Immature natural killer cell (primary cell): ENCODE measurements around the gene C3orf22. TPM values are rescaled to one million over a fixed set of nuclear protein-coding genes. Genes with fewer than 3 reads are reported as not detected.

ENCODE experiments used
- DNase-seq, 3 donors: peaks; one replicate each; pipeline ENCODE4 v3.0.0; 2022; ENCODE audit warnings: mixed read lengths in 1 of 3
- H3K27ac Mint-ChIP-seq, 6 donors: one replicate each; pipeline ENCODE4 v1.8.0; 2020; ENCODE audit warnings: mixed read lengths in 6 of 6, mild to moderate bottlenecking in 5 of 6, inconsistent platforms in 4 of 6, moderate library complexity in 3 of 6
- H3K27me3 Mint-ChIP-seq, 3 donors: one replicate each; pipeline ENCODE4 v1.8.0; 2020 to 2021; ENCODE audit warnings: low read depth in 3 of 3, mild to moderate bottlenecking in 3 of 3, mixed read lengths in 3 of 3, moderate library complexity in 3 of 3, inconsistent platforms in 1 of 3
- H3K36me3 Mint-ChIP-seq, 3 donors: one replicate each; pipeline ENCODE4 v1.8.0; 2020; ENCODE audit warnings: mixed read lengths in 3 of 3, inconsistent platforms in 2 of 3, mild to moderate bottlenecking in 2 of 3
- H3K4me1 Mint-ChIP-seq, 2 donors: one replicate each; pipeline ENCODE4 v1.8.0; 2020; ENCODE audit warnings: inconsistent platforms in 2 of 2, mild to moderate bottlenecking in 2 of 2, mixed read lengths in 2 of 2, moderate library complexity in 1 of 2
- H3K4me3 Mint-ChIP-seq, 5 donors: one replicate each; pipeline ENCODE4 v1.8.0; 2020; ENCODE audit warnings: mild to moderate bottlenecking in 5 of 5, mixed read lengths in 5 of 5, inconsistent platforms in 3 of 5, moderate library complexity in 3 of 5
- H3K9me3 Mint-ChIP-seq, 6 donors: one replicate each; pipeline ENCODE4 v1.8.0; 2020; ENCODE audit warnings: mild to moderate bottlenecking in 6 of 6, mixed read lengths in 6 of 6, inconsistent platforms in 4 of 6, moderate library complexity in 3 of 6
- polyA plus RNA-seq, 3 donors: library from polyadenylated mRNA; unstranded; fragments of 300-500 nt; fragmentation: Illumina TruSeq; gene quantifications; one replicate each; pipeline ENCODE4 v1.2.3, GENCODE V29; 2021

C3orf22 gene
- polyA plus RNA-seq, 3 donors from 2014 or later: not detected

DNA sequence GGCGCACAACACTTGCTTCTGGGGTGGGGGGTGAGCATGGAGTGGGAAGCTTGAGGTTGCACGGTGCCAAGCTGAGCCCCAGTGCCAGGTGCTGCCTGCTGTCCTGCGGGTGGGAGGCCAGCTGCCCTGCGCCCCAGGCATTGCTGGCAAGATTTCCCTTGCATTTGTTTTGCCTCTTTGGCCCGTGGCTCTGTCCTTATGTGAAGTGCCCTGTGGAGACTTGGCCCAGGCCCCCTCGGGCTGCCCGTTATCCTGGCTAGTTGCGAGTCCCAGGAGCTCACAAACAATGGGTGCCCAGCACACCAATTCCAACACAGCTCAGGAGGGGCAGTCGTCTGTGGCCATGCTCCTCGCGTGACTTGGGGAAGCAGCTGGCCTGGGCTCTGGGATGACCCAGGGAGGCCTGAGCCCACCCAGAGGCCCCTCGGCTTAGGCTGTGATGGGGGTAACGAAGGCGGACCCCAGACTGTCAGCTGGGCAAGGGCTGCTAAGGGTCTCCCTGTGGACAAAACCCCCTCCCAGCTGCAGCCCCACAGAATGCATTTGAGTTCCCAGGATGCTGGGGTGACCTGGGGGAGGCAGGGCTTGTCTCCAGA lies 5.9 kb downstream of the C3orf22 start:
- peaks cover 0 to 3% (median 0%) of the 10 kb centered on the region in 3 donors for H3K27me3 Mint-ChIP-seq
- H3K27ac Mint-ChIP-seq: no peak overlapping the region
- no peaks in the 10 kb centered on the region for H3K4me1 Mint-ChIP-seq
- H3K9me3 Mint-ChIP-seq: no peaks in the 10 kb centered on the region
- no peak for DNase-seq
- no peak overlapping the region for H3K4me3 Mint-ChIP-seq
- H3K36me3 Mint-ChIP-seq: no peaks in the 10 kb centered on the region

DNA sequence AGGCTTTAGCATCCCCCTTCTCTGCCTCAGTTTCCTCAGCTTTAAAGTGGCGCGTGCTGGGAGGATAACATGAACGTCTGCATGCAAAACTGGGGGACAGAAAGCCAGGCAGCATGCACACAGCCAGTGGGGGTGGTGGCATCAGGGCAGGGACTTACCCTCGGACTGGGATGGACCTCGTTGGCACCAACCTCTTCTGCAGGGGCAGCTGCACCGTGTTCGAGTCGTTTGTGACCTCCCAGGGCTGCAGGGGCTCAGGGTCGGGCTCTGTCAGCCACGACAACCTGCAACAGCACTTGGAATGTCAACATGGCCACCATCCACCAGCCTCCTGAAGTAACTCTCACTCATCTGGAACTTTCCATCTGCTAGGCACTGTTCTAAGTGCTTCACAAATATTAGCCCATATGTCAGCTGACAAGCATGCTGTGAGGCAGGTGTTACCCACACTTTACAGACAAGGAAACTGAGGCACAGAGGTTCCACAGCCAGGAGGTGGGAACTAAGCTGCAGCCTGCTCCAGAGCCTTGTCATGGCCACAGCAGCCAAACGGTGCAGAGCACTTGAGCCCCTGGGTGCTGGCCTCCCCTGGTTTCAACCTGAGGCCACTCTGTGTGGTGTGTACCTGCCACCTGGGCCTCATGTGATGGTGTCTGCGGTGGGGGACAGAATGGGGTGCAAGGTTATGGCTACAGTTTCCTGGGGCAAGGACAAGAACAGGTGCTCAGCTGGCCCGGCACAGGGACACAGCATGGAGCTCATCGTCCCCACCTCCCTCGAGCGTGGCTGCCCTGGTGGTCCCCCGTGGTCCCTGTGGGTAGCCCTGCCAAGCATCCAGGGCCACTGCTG lies 6.7 kb downstream of the C3orf22 start:
- H3K27me3 Mint-ChIP-seq: peaks cover 0 to 3% (median 2%) of the 10 kb centered on the region in 3 donors

DNA sequence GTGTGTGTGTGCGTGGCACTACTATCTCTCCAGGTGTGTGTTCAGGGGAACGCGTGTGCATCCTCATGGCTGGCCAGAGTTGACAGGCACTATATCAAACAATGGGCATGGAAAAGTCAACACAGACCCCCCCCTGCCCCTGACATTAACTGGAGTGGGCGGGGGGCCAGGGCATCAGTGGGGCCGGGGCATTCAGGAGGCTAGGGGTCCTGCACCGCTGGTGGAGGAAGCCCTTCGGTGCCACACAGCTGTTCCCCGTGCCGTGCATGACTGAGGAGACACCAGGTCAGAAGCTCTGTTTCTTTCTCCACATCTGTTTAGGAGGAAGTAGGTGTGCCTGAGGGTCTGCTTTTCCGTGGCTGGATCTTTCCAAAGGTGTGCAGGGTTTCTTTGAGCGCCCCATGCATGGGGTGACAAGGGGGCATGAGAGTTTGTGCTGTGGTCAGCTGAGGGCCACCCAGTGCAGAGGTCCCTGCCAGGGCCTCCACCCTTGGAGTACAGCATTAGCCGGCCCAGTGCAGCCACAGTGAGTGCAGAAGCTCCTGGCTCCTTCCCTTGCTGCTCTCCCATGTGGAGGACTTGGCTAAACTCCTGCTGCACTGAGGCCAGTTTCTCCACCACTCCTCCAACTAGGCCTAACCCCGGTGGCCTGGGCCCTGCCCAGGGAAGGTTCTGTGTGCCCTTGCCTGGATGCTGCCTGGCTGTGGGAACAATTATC lies 7.5 kb downstream of the C3orf22 start:
- Mint-ChIP-seq H3K4me3 (no peak overlapping the region), H3K36me3 (no peaks in the 10 kb centered on the region), H3K4me1 (no peaks in the 10 kb centered on the region), H3K27me3 (peaks cover 0 to 3% (median 2%) of the 10 kb centered on the region in 3 donors), H3K27ac (no peak overlapping the region), H3K9me3 (no peaks in the 10 kb centered on the region)
- DNase-seq: no peak

More for the DNA sequence above, 6.7 kb downstream of the C3orf22 start:
- H3K4me3 Mint-ChIP-seq: no peak overlapping the region
- no peaks in the 10 kb centered on the region for H3K9me3 Mint-ChIP-seq
- no peak overlapping the region for H3K27ac Mint-ChIP-seq
- no peaks in the 10 kb centered on the region for H3K36me3 Mint-ChIP-seq
- H3K4me1 Mint-ChIP-seq: no peaks in the 10 kb centered on the region
- DNase-seq: no peak

DNA sequence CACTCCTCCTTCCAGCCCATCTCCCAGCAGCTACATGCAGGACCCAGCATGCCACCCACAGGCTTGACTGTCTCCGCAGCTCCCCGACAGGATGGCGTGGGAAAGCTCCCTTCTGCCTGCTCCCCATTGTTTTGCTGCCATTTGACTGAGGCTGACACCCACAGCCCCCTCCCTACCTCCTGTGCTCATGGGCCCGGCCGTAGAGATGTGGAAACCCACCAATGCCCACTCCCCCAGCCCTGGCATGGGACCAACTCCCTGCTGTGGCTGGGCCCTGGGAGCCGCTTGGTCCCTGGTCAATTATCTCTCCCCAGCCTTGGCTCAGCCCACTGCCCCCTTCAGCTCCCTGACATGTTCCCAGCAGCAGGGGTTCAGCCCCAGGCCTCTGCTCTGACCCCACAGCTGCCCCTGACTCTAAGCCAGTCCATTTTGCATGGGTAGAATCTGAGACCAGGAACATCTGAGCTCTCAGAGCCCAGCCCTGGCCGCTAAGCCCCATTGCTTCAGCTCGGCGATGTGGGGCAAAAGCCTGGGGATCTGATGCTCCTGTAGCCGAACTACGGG lies 8.2 kb downstream of the C3orf22 start:
- Mint-ChIP-seq H3K36me3 (no peaks in the 10 kb centered on the region), H3K4me1 (no peaks in the 10 kb centered on the region), H3K9me3 (no peaks in the 10 kb centered on the region), H3K27ac (no peak overlapping the region), H3K27me3 (peaks cover 0 to 3% (median 2%) of the 10 kb centered on the region in 3 donors), H3K4me3 (no peak overlapping the region)
- no peak for DNase-seq

DNA sequence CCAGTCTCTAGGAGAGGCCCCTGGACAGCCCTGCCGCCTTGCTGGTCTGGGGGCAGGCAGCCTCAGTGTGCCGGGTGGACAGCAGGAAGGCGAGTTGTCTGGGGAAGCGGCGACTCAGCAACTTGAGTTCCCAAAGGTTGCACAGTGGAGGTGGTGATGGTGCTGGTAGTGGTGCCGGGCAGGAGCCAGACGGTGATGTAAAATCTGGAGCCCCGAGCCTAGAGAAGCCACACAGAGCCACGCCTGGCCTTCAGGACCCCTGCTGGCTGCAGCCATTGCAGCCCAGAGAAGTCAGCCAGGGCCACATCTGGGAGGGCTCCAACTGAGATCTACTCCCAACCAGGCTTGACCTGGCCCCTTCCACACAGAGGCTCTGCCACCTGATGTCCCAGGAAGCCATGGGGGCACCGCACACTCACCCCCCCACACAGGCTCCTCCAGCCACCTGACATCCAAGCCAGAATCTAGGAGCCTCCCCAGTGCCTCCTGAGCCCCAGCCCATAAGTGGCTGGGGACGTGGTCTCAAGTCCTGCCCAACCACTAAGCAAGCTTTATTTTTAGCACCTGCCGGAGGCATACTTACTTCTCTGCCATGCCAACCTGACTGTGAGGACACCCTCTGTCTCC lies 8.8 kb downstream of the C3orf22 start:
- Mint-ChIP-seq H3K4me3 (no peak overlapping the region), H3K36me3 (no peaks in the 10 kb centered on the region), H3K27ac (no peak overlapping the region), H3K9me3 (no peaks in the 10 kb centered on the region), H3K4me1 (no peaks in the 10 kb centered on the region), H3K27me3 (peaks cover 0 to 3% (median 2%) of the 10 kb centered on the region in 3 donors)
- no peak for DNase-seq

DNA sequence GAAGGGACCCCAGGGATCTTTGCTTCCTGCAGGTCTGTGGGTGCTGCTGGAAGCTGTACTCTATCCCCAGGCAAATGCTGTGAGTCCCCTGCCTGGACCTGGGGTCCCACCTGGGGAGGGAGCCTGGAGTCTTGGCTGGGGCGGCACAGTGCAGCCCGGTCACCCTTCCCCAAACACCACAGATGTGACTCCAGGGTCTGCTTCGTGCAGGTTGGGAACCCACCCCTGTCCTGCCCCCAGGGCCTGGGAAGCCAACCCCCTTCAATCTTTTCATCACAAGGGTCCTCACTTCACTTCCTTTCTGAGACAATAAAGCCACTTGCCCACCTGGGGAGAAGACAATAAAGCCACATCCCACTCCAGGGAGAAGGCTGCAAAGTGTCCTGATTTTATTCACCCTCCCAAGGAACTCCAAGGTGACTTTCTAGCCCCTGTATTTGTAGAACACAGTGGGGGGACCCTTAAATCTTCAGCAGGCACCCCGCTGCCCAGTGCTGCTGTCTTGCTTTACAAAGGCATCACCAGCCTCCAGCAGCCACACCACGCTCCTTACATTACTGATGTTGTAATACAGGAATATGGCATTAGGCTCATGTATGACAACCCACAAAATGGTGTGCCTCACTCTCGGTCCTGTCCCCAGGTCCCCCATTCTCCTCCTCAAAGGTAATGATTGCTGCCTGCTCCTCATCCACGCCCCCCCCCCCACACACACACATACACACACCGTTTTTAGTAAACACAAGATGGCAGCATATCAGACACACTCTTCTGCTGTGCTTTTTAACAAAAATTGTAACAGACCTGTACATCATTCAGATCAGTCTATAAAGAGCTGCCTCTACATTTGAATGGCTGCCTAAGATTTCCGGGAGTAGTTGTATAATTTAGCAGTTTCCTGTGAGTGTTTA lies 9.9 kb downstream of the C3orf22 start:
- H3K4me3 Mint-ChIP-seq: no peak overlapping the region
- DNase-seq: no peak
- H3K9me3 Mint-ChIP-seq: no peaks in the 10 kb centered on the region
- H3K27ac Mint-ChIP-seq: no peak overlapping the region
- H3K36me3 Mint-ChIP-seq: no peaks in the 10 kb centered on the region
- H3K27me3 Mint-ChIP-seq: peaks cover 0 to 3% (median 2%) of the 10 kb centered on the region in 3 donors
- H3K4me1 Mint-ChIP-seq: no peaks in the 10 kb centered on the region

DNA sequence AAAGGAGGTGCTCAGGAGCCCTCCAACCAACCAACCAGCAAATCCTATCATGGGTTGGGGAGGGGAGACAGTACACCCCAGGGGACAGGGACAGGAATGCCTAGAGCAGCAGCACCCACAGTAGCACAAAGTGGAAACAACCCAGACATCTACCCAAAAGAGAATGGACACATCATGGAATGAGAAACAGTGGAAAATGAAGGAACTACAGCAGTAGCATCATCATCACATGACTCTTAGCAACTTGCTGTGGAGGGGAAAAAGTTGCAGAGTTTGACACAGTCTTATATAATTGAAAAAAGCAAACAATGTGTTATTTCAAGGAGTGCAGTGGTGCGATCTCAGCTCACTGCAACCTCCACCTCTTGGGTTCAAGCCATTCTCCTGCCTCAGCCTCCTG lies 11.0 kb downstream of the C3orf22 start:
- Mint-ChIP-seq H3K4me1 (no peaks in the 10 kb centered on the region), H3K4me3 (no peak overlapping the region), H3K27me3 (peaks cover 0 to 6% (median 2%) of the 10 kb centered on the region in 3 donors), H3K36me3 (no peaks in the 10 kb centered on the region), H3K9me3 (no peaks in the 10 kb centered on the region), H3K27ac (no peak overlapping the region)
- no peak for DNase-seq

DNA sequence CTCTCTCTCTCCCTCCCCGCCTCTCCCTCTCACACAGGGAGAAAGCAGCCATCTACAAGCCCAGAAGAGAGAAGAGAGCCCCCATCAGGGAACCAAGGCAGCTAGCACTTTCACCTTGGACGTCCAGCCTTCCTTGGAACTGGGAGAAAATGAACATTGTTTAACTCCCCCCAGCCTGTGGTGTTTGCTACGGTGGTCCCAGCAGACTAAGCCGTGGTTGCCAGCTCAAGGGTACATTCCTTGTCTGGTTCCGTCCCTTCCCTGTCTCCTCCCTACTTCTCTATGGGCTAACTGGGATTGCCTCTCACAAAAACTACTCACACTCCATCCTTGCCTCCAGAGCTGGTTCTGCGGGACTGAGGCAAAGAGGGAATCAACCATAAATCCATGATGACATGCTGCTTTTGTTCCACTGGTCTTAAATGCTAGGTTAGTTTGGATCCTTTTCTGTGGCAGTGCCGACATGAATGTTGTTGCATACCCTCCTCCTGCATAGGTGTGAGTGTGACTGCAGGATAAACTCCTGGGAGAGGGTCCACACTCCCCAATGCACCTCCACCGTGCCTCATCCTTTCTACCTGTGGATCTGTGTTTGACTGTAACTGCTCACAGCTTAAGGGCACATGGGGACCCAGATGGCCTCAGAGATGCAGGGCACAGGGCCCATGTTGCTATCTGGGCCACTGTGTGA lies 12.0 kb downstream of the C3orf22 start:
- Mint-ChIP-seq H3K27me3 (peaks cover 0 to 6% (median 2%) of the 10 kb centered on the region in 3 donors), H3K4me1 (no peaks in the 10 kb centered on the region), H3K27ac (no peak overlapping the region), H3K9me3 (no peaks in the 10 kb centered on the region), H3K4me3 (no peak overlapping the region), H3K36me3 (no peaks in the 10 kb centered on the region)
- DNase-seq: no peak

DNA sequence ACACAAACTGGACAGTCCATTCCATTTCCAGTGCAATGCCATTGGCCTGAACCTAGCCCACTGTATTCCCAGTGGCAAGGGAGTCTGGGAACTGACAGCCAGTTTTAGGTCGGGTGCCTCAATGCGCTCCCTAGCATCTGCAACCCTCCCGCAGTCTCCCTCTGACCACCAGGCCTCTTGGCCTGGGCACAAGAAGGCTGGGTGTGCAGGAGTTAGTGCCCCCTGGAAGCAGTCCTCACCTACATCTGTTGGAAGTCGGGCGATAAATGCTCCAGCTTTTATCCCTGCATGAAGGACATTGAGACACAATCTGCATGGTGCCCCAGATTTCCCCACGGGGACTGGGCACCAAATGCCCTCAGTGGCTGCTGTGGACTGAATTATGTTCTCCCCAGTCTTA lies 12.7 kb downstream of the C3orf22 start:
- Mint-ChIP-seq H3K27ac (no peak overlapping the region), H3K27me3 (peaks cover 0 to 6% (median 3%) of the 10 kb centered on the region in 3 donors), H3K9me3 (no peaks in the 10 kb centered on the region), H3K4me1 (no peaks in the 10 kb centered on the region), H3K4me3 (no peak overlapping the region), H3K36me3 (no peaks in the 10 kb centered on the region)
- DNase-seq: no peak

DNA sequence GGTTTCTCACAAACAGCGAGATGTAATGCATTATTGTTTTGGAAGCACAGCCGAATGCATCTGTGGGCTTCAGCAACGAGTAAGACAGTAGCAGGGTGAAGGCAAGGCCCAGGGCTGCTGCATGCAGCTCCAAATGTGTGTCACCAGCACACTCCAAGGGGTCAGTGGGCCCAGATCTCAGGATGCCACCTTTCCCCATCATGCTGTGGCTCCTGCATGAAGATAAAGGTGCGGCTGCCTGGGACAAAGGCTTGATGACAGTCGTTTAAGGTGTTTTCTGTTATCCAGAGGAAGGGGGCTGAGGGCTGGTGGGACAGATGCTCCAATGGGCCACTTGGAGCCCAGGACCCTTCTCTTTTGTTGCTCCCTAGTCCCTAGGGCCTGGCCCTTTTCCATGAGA lies 13.2 kb downstream of the C3orf22 start:
- Mint-ChIP-seq H3K36me3 (no peaks in the 10 kb centered on the region), H3K27ac (no peak overlapping the region), H3K4me1 (no peaks in the 10 kb centered on the region), H3K4me3 (no peak overlapping the region), H3K27me3 (peaks cover 0 to 4% (median 4%) of the 10 kb centered on the region in 3 donors), H3K9me3 (no peaks in the 10 kb centered on the region)
- DNase-seq: no peak

DNA sequence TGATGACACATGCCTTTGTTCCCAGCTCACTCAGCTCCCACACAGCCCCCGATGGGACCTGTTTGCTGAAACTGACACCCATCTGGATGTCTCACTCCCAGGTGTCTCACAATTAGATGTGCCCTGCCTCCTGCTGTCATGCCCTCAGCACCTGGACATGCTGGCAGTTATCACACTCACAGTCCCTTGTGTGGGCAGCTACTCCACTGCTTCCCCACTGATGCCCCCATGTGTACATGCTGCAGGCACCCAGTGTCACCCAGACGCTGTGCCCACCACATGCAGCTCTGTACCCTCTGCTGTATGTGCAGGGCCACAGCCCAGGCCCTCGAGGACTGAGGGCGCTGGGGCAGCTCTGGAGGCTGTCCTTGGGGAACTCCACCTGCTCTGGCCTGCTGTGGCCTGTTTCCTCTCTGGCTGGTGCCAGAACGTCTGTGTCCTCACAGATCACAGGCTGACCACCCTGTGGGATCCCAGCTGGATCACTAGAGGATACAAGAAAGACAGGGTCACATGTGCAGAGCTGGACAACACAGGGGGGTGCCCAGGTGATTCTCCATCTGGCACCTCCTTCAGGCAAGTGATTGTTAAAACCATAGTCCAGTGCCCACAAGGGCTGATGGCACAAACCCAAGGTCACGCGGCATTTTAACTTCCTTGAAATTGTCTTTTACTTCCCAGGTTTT lies 14.0 kb downstream of the C3orf22 start:
- no peak overlapping the region for H3K27ac Mint-ChIP-seq
- H3K4me1 Mint-ChIP-seq: no peaks in the 10 kb centered on the region
- H3K4me3 Mint-ChIP-seq: no peak overlapping the region
- H3K36me3 Mint-ChIP-seq: no peaks in the 10 kb centered on the region
- DNase-seq: no peak
- H3K27me3 Mint-ChIP-seq: peaks cover 3 to 4% (median 4%) of the 10 kb centered on the region in 3 donors
- peaks cover 0 to 1% (median 0%) of the 10 kb centered on the region in 6 donors for H3K9me3 Mint-ChIP-seq
